K562 (cell line): Measurements from ENCODE around the gene MAMDC4. TPM values are rescaled to one million over a fixed set of nuclear protein-coding genes. Genes with fewer than 3 reads are reported as not detected.

Experiments
- ATAC-seq: fragments of 200-7000 bp; cut with Tn5 transposase; 3 replicates; pipeline ENCODE4 v1.9.1; 2020; ENCODE audit warnings: moderate library complexity
- BruUV-seq: library from RNA; stranded (reverse); fragments of 400-500 nt; replicated peaks from 2 replicates; lab custom pipeline; 2021; lab: Mats Ljungman, UMichigan
- CTCF ChIA-PET: fragments of 300-600 bp; formaldehyde crosslinking; extraction: SDS; loops from one replicate; lab custom pipeline; 2021; ENCODE audit warnings: low intra/inter-chr PET ratio; lab: Yijun Ruan, JAX
- POLR2A ChIA-PET: fragments of 300-600, 350-650 bp; sonication (Branson Sonifier 250); formaldehyde crosslinking; extraction: SDS; loops from one replicate; lab custom pipeline; 2021; ENCODE audit warnings: antibody characterized with exemption, inconsistent platforms; lab: Yijun Ruan, JAX
- DNase-seq, 4 experiments: peaks; one replicate each; pipeline versions ENCODE4 v3.0.0 to v3.0.0-alpha.2; 2011 to 2018; ENCODE audit warnings: low spot score in 3 of 4, mixed read lengths in 3 of 4; ENCODE audit errors: extremely low read depth in 1 of 4
- FAIRE-seq: peaks from 2 replicates; lab custom pipeline; 2011; peaks lifted over from hg19 to GRCh38; lab: Jason Lieb, UNC
- H2AFZ ChIP-seq: 2 replicates; pipeline ENCODE4 v1.6.0; 2011; ENCODE audit warnings: low read depth, low read length, control low read depth, inconsistent platforms
- H3K27ac ChIP-seq: fragments of 200-600 bp; 3 replicates; pipeline ENCODE4 v1.8.0; 2011; ENCODE audit warnings: low read depth, mild to moderate bottlenecking, control low read depth, inconsistent platforms, low read length, moderate library complexity, mixed read lengths; ENCODE audit errors: extremely low read depth
- H3K27me3 ChIP-seq, 2 experiments: fragments of 300-600 bp in 1 of 2; 2 replicates in 1 of 2; 3 replicates in 1 of 2; pipeline versions ENCODE4 v1.6.0 to v1.8.0; 2011; ENCODE audit warnings: inconsistent platforms in 2 of 2, low read length in 2 of 2, mild to moderate bottlenecking in 1 of 2, mixed read lengths in 1 of 2, moderate library complexity in 1 of 2; ENCODE audit not compliant: control insufficient read depth in 2 of 2, insufficient read depth in 2 of 2
- H3K36me3 ChIP-seq: fragments of 300-600 bp; 3 replicates; pipeline ENCODE4 v1.8.0; 2011; ENCODE audit warnings: mild to moderate bottlenecking, low read length, inconsistent platforms; ENCODE audit not compliant: control insufficient read depth, insufficient read depth
- H3K4me1 ChIP-seq, 2 experiments: fragments of 200-600 bp in 1 of 2; replicated peaks in 1 of 2; 2 replicates in 1 of 2; 3 replicates in 1 of 2; pipeline versions ENCODE4 v1.5.1 to v1.8.0; 2011; ENCODE audit warnings: inconsistent platforms in 2 of 2, low read length in 2 of 2, mild to moderate bottlenecking in 1 of 2, mixed read lengths in 1 of 2, moderate library complexity in 1 of 2; ENCODE audit not compliant: control insufficient read depth in 2 of 2, insufficient read depth in 2 of 2
- H3K4me2 ChIP-seq: 2 replicates; pipeline ENCODE4 v1.6.1; 2011; ENCODE audit warnings: low read length, control low read depth, inconsistent platforms, mixed read lengths; ENCODE audit not compliant: insufficient read depth
- H3K4me3 ChIP-seq: fragments of 200-600 bp; sonication (generic), shearing (Covaris generic); 2 replicates; pipeline ENCODE4 v1.5.1; 2016; ENCODE audit warnings: control low read depth, inconsistent platforms
- H3K79me2 ChIP-seq: fragments of 200-600 bp; 3 replicates; pipeline ENCODE4 v1.8.0; 2011; ENCODE audit warnings: low read length, inconsistent platforms; ENCODE audit not compliant: control insufficient read depth, insufficient read depth
- H3K9ac ChIP-seq, 2 experiments: 2 replicates each; pipeline versions ENCODE4 v1.6.0 to v1.6.1; 2011; ENCODE audit warnings: low read depth in 2 of 2, low read length in 2 of 2, control low read depth in 1 of 2, inconsistent platforms in 1 of 2, mild to moderate bottlenecking in 1 of 2, mixed read lengths in 1 of 2; ENCODE audit not compliant: insufficient read depth in 1 of 2
- H3K9me1 ChIP-seq: one replicate; pipeline ENCODE4 v1.6.0; 2011; ENCODE audit warnings: inconsistent platforms, mild to moderate bottlenecking, low read length, moderate library complexity; ENCODE audit not compliant: control insufficient read depth, insufficient read depth
- H3K9me3 ChIP-seq: replicated peaks from 2 replicates; pipeline ENCODE4 v1.5.1; 2011; ENCODE audit warnings: low read depth, low read length, inconsistent platforms; ENCODE audit not compliant: control insufficient read depth, insufficient read depth
- H4K20me1 ChIP-seq: replicated peaks from 2 replicates; pipeline ENCODE4 v1.6.1; 2011; ENCODE audit warnings: low read length, inconsistent platforms, mixed read lengths; ENCODE audit not compliant: control insufficient read depth, insufficient read depth
- ETS1 ChIP-seq: conservative IDR thresholded peaks from 2 replicates; pipeline ENCODE4 v1.6.1; 2011; ENCODE audit warnings: low read depth, mild to moderate bottlenecking, low read length; ENCODE audit not compliant: control insufficient read depth
- HMGN3 ChIP-seq: IDR thresholded peaks from 2 replicates; pipeline ENCODE4 v1.6.1; 2011; ENCODE audit warnings: borderline replicate concordance, low read depth, mild to moderate bottlenecking, mixed read lengths, low read length; ENCODE audit not compliant: insufficient read length; ENCODE audit errors: extremely low read depth
- PRMT5 ChIP-seq: sonication (generic); formaldehyde crosslinking; IDR thresholded peaks from 2 replicates; pipeline ENCODE4 v1.5.0; 2020; ENCODE audit warnings: missing genetic modification reagents
- PYGO2 ChIP-seq: fragments of 450-650 bp; IDR thresholded peaks from 2 replicates; pipeline ENCODE4 v1.6.1; 2016; ENCODE audit warnings: mild to moderate bottlenecking, missing genetic modification characterization, moderate library complexity, missing compliant biosample characterization
- RBFOX2 ChIP-seq: fragments of 200-400 bp; formaldehyde crosslinking; IDR thresholded peaks from 2 replicates; pipeline ENCODE4 v1.6.1; 2017; ENCODE audit warnings: low read depth, mild to moderate bottlenecking, low read length, moderate library complexity
- ZNF408 ChIP-seq: fragments of 250-450 bp; sonication (Bioruptor Pico); IDR thresholded peaks from 2 replicates; pipeline ENCODE4 v1.4.0; 2020; ENCODE audit warnings: low read depth, mild to moderate bottlenecking, moderate library complexity
- WGBS: fragments of 100-300 bp; shearing (Covaris generic); methylation state at CpG from one replicate; pipeline ENCODE4 v1.1.6; 2016; ENCODE audit warnings: low coverage, mixed read lengths; ENCODE audit not compliant: insufficient coverage; ENCODE audit errors: missing lambda C conversion rate; 5-methylcytosine and 5-hydroxymethylcytosine counted together
- in situ Hi-C: fragments of 300-500 bp; cut with MboI; formaldehyde crosslinking; loops from 4 replicates; pipeline ENCODE4 v1.15.0; 2018; ENCODE audit warnings: inconsistent platforms, mixed read lengths
- intact Hi-C: fragments of 100-400 bp; cut with micrococcal nuclease; formaldehyde crosslinking; loops from 2 replicates; pipeline ENCODE4 v1.14.2; 2022
- polyA plus RNA-seq, 8 experiments: library from polyadenylated mRNA; depleted of rRNA in 4 of 8; stranded (reverse) in 5 of 8; unstranded in 3 of 8; fragments of >200 nt; fragmentation: Nextera tagmentation in 2 of 8; fragmentation: Illumina TruSeq in 1 of 8; extraction: Ambion mirVana in 2 of 8; extraction: Trizol in 1 of 8; gene quantifications; 2 replicates each; pipeline versions ENCODE4 v1.2.1 to v1.2.3, GENCODE V29; 2011 to 2014; ENCODE audit warnings: inconsistent platforms in 1 of 8, missing spikeins in 1 of 8
- total RNA-seq, 7 experiments: library from RNA; depleted of rRNA in 6 of 7; stranded (reverse); fragments of >200 nt in 6 of 7; fragmentation: Illumina TruSeq in 2 of 7; extraction: Trizol in 2 of 7; gene quantifications; 2 replicates each; pipeline versions ENCODE4 v1.2.1 to v1.2.3, GENCODE V29; 2011 to 2021; ENCODE audit warnings: low replicate concordance in 1 of 7

MAMDC4 gene
- total and polyA plus RNA-seq, 9 of the 15 experiments (the other 6 are each of a cell fraction or from before 2014, with no cell fraction given), result 0.03 to 10.8 (median 1.5) TPM

GRCh38 chr9:136867480-136867879, 15.3 kb downstream of the MAMDC4 start:
- peaks cover 43% of the 10 kb centered on the region for H3K79me2 ChIP-seq

More at GRCh38 chr9:136867480-136867879, 15.3 kb downstream of the MAMDC4 start:
- FAIRE-seq (no peak), DNase-seq (no peak), ATAC-seq (no peak)
- Histone ChIP-seq H4K20me1 (0 out of 2 replicates have a peak, but pooled peaks cover 6% of the 10 kb centered on the region), H3K9ac (peak overlapping the region; percentile 53 to 72; a peak in 2 of 4 replicates), H3K4me3 (peak overlapping the region; percentile 95; the same call in 1 of the 2 replicates), H3K9me1 (peaks cover 4% of the 10 kb centered on the region), H3K36me3 (peaks cover 25% of the 10 kb centered on the region; the same call in 2 of the 3 replicates), H3K4me1 (peaks cover 5 to 21% of the 10 kb centered on the region in 2 experiments; a peak in 3 of 5 replicates), H3K9me3 (no peaks in the 10 kb centered on the region; the same call in 1 of the 2 replicates), H3K4me2 (peak overlapping the region; percentile 77), H3K27ac (no peak overlapping the region), H2AFZ (no peak overlapping the region), H3K27me3 (no peaks in the 10 kb centered on the region)
- in situ Hi-C loops, result no loop called here
- 99% methylated on average over 14 of the region's 18 CpGs for WGBS
- ChIA-PET POLR2A (interaction anchor here (2.3 kb wide), 1 partner anchor 14 kb away, joined by 15 read pairs; no protein-coding TSS in a partner anchor), CTCF (no interaction called here)
- no peak for TF ChIP-seq PYGO2 (tag)
- TF ChIP-seq RBFOX2, result peak; percentile 49; the same call in 1 of the 2 replicates
- TF ChIP-seq HMGN3, result peak; percentile 21
- TF ChIP-seq PRMT5 (CRISPR knock-in tag), result no peak
- TF ChIP-seq ETS1, result no peak
- no peak for TF ChIP-seq ZNF408 (CRISPR knock-in tag)
- no TSS peak for BruUV-seq
- intact Hi-C loops, result no loop called here
